G401 (cell line): ENCODE measurements around the gene MEST. TPM values are rescaled to one million over a fixed set of nuclear protein-coding genes. Genes with fewer than 3 reads are reported as not detected.
"Not testable (repeated sequence)": the region's sequence is repeated elsewhere in the genome, so short reads cannot be mapped to it uniquely, and the experiment has no call there.

Experiments
- DNase-seq: peaks from one replicate; pipeline ENCODE4 v3.0.0-alpha.2; 2015; ENCODE audit warnings: low spot score
- in situ Hi-C: cut with HindIII; loops from 2 replicates; pipeline ENCODE4 v1.10.0; 2016; ENCODE audit warnings: low sequenced_read_pairs, mixed read lengths
- total RNA-seq: library from RNA; depleted of rRNA; stranded (reverse); fragments of >200 nt; shearing (Covaris generic); gene quantifications from 2 replicates; pipeline ENCODE4 v1.2.3, GENCODE V29; 2014; rRNA removed

Gene MEST, protein sequence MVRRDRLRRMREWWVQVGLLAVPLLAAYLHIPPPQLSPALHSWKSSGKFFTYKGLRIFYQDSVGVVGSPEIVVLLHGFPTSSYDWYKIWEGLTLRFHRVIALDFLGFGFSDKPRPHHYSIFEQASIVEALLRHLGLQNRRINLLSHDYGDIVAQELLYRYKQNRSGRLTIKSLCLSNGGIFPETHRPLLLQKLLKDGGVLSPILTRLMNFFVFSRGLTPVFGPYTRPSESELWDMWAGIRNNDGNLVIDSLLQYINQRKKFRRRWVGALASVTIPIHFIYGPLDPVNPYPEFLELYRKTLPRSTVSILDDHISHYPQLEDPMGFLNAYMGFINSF
- 0.34 and 4.6 TPM in 2 replicates for total RNA-seq

DNA sequence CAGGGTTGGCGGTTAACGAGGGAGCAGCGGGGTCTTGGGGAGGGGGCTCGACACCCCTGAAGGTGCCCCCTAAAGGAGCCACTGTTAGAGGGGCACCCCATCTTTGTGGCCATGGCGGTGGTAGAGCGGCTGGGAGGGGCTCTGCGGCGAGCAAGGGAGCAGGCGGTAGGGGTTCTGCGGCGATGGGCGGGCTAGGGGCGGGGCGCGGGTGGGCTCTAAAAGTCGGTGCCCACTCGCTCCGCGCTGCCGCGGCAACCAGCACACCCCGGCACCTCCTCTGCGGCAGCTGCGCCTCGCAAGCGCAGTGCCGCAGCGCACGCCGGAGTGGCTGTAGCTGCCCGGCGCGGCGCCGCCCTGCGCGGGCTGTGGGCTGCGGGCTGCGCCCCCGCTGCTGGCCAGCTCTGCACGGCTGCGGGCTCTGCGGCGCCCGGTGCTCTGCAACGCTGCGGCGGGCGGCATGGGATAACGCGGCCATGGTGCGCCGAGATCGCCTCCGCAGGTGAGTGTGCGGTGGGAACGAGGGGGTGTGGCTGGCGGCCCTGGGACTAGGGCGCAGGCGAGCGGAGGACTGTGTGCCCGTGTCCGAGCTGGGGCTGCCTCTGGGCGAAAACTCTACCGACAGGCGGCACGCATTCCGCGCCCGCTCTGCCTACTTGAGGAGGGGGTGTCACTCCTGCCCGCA lies at the start of gene MEST:
Gene MEST (plus strand): TSS at position 245 of the 682 bp plus-strand sequence. CDS start 229 bp downstream, at position 474.
- peak; percentile 28 for DNase-seq
- in situ Hi-C loops = no loop called here

DNA sequence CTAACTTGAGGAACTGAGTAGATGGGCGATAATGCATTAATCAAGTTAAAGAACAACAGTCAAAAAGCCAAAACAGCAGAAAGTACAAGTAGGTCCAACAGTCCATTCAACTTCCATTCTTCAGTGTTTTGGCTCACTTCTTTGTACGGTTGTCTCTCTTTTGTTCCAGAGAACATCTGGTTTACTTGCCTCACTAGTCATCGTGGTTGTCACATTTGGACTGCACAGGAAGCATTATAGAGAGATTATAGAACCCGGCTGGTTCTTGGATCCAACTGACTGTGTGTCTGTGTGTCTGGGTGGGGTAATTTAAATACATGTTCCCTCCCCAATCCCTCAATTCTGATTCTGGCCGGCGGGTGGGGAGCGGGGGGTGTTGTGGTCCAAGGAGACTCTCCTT lies 49.3 kb upstream of the MEST start:
- in situ Hi-C loops = no loop called here
- DNase-seq = no peak

DNA sequence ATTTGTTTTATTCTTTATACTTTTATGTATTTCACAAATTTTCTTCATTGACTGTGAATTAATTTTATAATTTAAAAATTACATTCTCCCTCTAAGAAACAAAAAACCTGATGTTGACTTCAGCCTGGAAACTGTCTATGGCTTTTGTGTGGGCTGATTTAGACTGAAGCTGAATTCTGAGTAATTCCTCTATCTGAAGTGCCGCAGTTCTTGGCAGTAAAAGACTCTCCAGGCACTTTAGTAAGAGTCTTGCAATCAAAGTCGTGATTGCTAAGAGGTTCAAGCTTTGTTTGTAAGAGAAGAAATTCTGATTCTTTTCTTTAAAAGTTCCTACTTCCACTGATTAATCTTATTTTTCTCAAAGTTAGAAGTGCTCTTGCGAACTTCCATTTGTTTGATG lies 47.7 kb upstream of the MEST start:
- no peak for DNase-seq
- in situ Hi-C loops = no loop called here

DNA sequence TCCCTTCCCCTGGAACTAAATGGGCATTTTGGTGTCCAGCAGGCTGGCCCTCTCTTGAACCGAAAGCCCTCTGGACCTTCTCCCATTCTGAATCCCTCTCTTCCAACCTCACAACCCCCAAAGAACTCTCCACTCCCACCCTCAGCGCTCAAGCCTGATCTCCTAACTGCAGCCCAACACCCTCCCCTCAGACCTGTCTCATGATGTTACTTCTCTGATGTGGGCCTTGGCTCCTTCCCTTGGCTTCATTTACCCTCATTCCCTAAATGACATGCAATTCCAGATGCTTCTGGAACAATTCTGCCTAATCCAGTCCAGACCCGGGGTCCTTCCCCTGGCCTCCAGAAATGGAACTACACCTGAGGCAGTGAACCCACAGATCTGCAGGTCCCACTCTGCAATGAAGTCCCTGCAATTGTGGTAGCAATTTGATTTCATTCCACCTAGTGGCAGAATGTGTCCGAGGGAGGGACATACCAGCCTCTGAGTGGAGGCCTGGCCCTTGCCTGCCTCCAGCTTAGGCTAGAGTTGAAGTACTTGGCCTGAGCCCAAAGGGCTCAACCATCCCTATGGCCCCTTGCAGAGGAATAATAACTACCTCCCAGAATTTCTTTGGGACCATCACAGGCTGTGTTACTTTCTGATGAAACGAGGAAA lies 47.0 kb upstream of the MEST start:
- in situ Hi-C loops = no loop called here
- no peak for DNase-seq

DNA sequence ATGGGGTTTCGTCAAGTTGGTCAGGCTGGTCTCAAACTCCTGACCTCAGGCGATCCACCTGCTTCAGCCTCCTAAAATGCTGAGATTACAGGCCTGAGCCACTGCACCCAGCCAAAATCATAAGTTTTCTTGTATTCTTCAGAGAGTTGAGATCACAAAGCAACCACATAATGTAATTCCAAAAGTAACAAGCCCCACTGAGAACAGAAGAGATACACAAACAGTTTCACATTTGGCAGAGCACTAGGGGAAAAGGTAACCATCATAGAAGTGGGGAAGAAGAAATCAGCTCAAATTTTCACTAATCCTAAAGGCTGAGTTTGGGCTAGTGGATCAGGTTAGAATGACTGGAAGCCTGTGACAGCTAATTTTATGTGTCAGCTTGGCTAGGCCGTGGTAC lies 45.6 kb upstream of the MEST start:
- in situ Hi-C loops = no loop called here
- no peak for DNase-seq

DNA sequence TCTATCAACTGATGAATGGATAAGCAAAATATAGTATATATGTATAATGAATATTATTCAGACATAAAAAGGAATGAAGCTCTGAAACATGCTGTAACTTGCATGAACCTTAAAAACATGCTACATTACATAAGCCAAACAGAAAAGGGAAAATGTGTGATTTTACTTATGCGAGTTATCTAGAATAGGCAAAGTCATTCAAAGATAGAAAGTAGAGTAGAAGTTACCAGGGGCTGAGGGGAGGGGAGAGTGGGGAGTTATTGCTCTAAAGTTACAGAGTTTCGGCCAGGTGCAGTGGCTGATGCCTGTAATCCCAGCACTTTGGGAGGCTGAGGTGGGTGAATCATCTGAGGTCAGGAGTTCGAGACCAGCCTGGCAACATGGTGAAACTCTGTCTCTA lies 40.5 kb upstream of the MEST start:
- in situ Hi-C loops, DNase-seq: not testable (repeated sequence)

DNA sequence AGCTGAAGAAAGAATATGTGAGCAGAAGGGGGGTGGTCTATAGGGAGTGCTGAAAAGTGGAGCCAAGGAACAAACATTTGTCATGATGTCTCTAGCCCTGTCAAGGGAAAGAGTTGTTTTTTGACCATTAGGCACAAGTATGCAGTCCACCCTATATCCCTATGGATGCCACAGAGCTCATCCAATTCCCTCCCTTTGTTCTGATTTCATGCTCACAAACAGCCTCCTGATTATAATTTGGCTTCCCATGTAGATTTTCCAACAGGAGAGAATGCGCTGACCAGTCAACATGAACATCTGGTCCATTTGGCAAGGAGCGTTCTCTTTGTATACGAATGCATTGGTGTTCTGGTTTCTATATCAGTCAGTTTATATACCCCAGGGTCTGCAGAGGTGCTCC lies 38.9 kb upstream of the MEST start:
- no peak for DNase-seq
- in situ Hi-C loops = no loop called here

DNA sequence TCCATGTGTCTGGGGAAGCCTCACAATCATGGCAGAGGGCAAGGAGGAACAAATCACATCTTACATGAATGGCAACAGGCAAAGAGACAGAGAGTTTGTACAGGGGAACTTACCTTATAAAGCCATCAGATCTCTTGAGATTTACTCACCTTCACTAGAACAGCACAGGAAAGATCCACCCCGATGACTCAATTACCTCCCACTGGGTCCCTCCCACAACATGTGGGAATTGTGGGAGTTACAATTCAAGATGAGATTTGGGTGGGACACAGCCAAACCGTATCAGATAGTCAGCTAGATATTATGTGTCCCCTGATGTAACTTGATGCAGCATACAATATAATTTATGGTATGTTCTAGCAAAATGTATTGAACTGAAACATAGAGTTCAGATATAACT lies 36.9 kb upstream of the MEST start:
- no peak for DNase-seq
- in situ Hi-C loops = no loop called here

DNA sequence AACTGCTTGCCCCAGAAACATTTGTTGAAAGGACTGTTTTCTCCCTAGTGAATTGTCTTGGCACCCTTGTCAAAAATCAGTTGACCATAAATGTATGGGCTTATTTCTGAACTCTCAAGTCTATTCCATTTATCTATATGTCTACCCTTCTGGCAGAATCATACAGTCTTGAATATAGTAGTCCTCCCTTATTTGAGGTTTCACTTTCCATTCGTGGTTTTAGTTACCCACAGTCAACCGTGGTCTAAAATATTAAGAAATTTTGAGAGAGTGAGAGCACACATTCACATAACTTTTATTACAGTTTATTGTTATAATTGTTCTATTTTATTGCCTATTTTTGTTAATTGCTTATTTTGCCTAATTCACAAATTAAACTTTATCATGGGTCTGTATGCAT lies 33.6 kb upstream of the MEST start:
- in situ Hi-C loops = no loop called here

DNA sequence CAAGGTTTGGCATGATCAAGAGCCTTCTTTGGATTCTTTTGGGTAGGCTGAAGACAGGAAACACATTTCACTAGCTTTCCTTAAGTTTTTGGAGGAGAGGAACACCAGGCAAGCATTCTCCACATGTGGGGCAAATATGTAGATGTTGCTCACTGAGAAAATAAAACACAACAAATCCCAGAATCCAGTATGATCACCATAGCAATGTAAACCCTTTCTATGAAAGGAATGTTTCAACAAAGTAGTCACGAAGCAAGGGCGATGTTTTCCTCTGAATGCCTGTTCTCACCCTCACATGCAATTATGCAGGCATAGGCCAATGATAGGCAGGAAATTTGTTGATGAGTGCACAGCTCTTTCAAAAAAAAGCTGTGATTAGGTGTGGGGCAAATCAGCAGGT lies 30.6 kb upstream of the MEST start:
- in situ Hi-C loops = no loop called here
- DNase-seq = no peak

More for the DNA sequence above, 33.6 kb upstream of the MEST start:
- DNase-seq = no peak

DNA sequence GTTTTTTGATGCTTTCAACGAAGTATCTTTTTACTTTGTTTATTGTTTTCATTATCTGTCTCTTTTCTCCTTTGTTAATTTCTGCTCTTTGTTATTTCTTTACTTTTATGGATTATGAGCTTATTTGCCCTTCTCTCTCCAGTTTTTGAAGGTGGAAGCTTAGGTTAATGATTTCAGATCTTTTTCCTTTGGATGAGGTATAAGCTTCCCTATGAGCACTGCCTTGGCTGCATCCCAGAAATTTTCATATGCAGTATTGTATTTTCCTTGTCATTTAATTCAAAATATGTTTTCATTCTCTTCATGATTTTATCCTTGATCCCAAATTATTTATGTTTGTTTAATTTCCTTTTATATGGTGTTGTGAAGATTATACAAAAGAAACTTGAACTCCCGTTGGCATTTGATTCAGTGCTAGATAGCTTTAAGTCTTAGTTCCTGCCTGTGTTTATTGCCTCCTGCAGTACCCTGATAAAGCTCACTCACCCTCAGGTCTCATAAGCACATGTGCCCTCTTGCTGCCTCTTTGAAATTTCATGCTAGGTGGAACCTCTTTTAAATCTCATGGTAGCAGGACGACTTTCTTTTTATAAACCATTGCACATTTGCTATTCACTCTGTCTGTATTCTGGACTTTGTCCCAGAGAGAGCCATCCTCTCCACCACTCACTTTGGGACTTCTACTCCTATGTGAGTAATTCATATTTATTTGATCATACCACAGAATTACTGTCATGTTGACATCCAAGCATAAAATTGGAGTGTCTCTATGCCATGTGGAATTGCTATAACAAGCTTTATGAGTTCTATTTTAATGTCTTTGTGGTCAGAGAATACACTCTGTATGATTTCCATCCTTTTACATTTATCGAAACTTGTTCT lies 28.1 kb upstream of the MEST start:
- DNase-seq = no peak
- in situ Hi-C loops = no loop called here

DNA sequence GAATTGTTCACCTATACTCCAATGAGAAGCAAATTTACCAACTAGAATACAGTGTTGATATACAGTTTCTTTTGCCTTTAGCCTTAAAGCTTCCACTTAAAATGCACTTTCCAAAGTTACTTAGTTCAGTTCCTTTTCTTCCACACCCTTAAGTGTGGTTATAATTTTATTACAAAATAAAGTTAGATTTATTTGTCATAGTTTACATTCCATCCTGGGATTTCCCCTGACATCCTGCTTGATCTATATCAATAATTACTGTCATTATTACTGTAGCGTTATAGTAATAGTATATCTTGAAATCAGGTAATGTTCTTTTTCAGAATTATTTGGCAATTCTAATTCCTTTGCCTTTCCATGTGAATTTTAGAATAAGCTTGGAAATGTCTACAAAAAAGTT lies 23.3 kb upstream of the MEST start:
- in situ Hi-C loops = no loop called here
- no peak for DNase-seq

DNA sequence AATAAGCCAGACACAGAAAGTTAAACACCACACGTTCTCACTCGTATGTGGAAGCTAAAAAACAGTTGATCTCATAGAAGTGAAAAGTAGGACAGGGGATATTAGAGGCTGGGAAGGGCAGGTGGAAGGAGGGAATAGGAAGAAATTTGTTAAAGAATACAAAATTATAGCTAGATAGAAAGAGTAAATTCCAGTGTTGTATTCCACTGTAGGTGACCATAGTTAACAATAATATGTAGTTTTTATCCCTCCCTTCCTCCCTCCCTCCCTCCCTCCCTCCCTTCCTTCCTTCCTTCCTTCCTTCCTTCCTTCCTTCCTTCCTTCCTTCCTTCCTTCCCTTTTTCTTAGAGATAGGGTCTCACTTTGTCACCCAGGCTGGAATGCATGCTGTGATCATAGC lies 19.9 kb upstream of the MEST start:
- DNase-seq = no peak
- in situ Hi-C loops = no loop called here

DNA sequence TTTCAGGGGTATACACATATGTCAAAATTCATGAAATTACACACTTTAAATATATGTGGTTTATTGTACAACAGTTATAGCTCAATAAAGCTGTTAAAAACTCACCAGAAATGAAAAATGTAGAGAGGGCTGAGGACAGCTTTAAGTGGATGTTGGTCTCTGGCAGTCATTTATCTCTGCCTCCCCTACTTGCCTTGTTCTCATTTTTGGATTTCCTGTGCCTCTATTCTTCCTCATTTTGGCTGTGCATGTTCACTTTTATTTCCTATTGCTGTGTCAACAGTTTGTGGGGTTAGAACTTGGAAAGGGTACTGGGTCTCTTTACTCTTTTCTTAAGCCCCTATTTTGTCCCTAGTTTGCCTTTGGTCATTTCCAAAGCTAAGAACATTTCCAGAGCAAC lies 18.6 kb upstream of the MEST start:
- no peak for DNase-seq
- in situ Hi-C loops = no loop called here

DNA sequence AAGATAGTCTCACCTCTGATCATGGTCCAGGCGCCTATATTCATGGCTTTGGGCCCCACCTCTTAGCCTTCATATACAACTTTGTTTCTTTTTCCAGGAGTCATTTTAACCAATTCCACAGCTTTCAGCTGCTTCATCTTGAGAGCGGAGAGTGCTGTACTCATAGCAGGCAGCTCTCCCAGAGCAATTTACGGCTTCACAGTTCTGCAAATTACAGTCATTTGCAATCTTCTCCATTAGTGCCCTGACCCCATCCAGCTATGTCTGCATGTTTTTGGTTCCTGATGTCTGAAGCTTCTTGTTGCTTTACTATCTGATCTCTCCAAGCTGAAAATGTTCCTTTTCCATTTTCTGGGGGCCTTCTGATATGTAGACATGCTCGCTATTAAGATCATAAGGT lies 18.0 kb upstream of the MEST start:
- no peak for DNase-seq
- in situ Hi-C loops = no loop called here

DNA sequence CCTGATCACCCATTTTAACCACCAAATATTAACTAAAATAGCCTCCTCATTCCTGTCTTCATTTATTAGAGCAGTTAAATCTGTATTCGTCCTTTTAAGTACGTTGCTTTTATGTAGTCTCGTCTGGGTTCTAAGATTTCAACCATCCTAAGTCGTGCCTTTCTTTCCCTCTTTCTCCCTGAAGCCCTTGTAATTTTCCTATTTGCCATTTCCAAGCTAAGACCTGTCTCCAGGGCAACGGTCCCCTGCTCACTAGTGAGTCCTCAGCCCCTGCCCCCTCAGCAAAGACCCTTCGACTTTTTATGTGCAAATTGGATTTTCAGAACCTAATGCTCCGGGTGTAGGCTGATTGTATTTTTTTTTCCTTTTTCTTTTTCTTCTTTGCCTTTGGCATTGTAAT lies 16.1 kb upstream of the MEST start:
- no peak for DNase-seq
- in situ Hi-C loops = no loop called here

DNA sequence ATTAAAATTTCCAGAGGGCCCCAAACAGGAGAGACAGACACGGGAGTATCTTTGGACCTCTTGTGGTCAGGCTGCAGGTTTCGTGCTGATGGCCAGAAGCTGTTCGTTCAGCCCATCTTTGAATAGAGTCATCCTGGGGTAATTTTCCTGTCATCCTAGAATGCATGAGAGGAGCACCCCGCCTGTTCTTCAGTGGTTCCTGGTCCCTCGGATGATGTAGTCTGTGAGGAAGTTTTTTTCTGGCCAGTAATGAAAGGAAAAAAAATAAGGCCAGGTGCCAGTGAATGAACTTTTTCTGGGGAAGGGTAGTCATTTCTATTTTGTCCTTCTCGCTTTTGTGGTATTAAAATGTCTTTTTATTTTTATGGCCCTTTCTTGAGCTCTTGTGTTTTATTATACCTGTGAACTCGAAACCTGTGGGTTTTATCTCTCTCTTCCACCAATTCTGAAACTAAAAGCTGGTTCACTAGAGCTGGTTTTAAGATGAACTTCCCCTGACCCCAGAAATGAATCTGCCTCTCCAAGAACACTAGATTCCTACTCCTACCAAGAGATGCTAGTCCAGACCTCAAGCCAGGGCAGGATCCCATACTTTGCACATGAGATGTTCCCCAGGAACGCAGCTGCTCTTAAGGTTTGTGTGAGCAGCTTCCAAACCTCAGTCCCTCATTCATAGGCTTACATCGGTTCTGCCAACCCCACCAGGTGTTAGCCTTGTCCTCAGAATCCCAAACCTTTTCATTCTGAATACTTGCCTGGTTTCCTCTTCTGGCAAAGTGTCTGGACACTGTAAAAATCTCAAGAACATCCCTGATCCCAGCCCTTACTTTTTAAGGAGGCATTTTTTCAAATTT lies 15.4 kb upstream of the MEST start:
- DNase-seq = no peak
- in situ Hi-C loops = no loop called here

DNA sequence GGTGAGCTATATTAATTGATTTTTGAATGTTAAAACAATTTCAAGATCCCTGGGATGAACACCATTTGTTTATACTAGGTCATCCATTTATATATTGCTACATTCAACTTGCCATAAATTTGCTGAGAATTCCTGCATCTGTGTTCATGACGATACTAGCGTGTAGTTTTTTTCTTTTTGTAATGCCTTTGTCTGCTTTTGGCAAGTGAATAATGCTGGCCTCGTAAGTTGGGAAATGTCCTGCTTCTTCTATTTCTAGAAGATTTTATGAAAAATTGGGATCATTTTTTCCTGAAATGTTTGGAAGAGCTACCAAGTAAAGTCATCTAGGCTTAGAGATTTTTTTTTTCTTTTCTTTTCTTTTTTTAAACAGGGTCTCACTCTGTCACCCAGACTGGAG lies 12.9 kb upstream of the MEST start:
- no peak for DNase-seq
- in situ Hi-C loops = no loop called here
